Measurements from ENCODE around the gene CPNE5. TPM values are rescaled to one million over a fixed set of nuclear protein-coding genes. Genes with fewer than 3 reads are reported as not detected.
"Not testable (repeated sequence)": the region's sequence is repeated elsewhere in the genome, so short reads cannot be mapped to it uniquely, and the experiment has no call there.

Gene CPNE5
- total RNA-seq, 2 experiments from 2014 or later: 0.69 to 1.2 TPM

DNA sequence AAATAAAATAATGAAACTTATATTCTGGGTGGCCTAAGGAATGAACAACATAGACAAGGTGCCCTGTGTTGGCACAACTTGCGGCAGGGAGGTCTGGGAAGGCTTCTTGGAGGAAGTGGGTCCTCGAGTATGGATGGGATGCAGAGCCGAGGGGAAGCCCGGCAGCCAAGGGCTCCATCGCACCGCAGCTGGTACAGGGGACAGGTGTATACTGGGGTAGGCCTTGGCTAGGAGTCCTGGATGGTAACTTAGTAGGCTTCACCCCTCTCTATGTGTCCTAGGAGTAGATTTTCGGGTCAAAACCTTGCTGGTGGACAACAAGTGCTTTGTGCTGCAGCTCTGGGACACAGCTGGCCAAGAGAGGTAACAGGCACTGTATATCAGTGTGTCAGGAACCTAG lies 113.7 kb downstream of the CPNE5 start:
- no peaks in the 10 kb centered on the region for H3K36me3 Mint-ChIP-seq (ENCODE audit: low read depth)
- intact Hi-C loops (cut with micrococcal nuclease): no loop called here
- ATAC-seq (no peak), DNase-seq (no peak)
- H3K9me3 Mint-ChIP-seq: no peaks in the 10 kb centered on the region
- TF ChIP-seq, protein P1, sequence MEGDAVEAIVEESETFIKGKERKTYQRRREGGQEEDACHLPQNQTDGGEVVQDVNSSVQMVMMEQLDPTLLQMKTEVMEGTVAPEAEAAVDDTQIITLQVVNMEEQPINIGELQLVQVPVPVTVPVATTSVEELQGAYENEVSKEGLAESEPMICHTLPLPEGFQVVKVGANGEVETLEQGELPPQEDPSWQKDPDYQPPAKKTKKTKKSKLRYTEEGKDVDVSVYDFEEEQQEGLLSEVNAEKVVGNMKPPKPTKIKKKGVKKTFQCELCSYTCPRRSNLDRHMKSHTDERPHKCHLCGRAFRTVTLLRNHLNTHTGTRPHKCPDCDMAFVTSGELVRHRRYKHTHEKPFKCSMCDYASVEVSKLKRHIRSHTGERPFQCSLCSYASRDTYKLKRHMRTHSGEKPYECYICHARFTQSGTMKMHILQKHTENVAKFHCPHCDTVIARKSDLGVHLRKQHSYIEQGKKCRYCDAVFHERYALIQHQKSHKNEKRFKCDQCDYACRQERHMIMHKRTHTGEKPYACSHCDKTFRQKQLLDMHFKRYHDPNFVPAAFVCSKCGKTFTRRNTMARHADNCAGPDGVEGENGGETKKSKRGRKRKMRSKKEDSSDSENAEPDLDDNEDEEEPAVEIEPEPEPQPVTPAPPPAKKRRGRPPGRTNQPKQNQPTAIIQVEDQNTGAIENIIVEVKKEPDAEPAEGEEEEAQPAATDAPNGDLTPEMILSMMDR (IDR thresholded peaks at IDR 0.05): no peak
- POLR2A ChIA-PET: no interaction called here
- no peak overlapping the region for H3K27ac Mint-ChIP-seq
- no peak overlapping the region for H3K4me3 Mint-ChIP-seq
- peaks cover 7% of the 10 kb centered on the region for H3K4me1 Mint-ChIP-seq (ENCODE audit: low read depth)
- H3K27me3 Mint-ChIP-seq: no peaks in the 10 kb centered on the region
- CTCF ChIA-PET: interaction anchor here (0.9 to 2.3 kb wide), 6 partner anchors 28 to 110 kb away, joined by 3 to 13 read pairs (median 6); no protein-coding TSS in a partner anchor

DNA sequence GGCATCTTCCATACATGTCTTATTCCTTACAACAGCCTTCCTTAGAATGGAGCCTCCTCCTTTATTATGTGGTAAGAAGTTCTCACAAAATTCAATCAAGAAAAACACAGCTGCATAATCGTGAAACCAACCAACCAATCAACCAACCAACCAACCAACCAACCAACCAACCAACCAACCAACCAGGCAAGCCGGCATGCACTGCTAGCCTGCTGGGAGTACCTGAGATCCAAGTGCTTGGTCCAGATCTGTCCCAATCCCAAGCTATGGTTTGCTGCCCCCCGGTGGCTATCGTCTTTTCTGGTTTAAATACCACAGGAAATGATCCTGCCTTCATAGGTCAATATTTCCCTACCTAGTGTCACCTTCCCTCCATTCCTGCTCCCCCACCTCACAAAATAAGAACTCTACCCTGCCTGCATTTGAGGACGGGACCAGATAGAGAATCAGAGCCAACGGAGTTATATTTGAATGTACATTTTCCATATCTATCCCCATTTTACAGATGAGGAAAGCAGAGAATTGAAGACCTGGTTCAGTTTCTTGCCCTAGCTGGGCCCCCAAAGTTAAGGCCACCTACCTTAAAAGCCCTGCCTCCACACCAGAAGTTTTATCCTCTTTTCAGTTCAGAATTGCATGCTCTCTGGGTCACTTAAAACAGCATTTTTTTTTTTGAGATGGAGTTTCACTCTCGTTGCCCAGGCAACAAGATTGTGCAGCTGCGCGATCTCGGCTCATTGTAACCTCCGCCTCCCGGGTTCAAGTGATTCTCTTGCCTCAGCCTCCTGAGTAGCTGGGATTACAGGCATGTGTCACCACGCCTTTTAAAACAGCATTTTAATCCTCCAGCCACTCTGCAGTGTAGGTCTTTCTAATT lies 114.5 kb downstream of the CPNE5 start:
- Mint-ChIP-seq H3K27ac (no peak overlapping the region), H3K36me3 (ENCODE audit: low read depth) (no peaks in the 10 kb centered on the region), H3K4me1 (ENCODE audit: low read depth) (peaks cover 7% of the 10 kb centered on the region), H3K4me3 (no peak overlapping the region), H3K9me3 (no peaks in the 10 kb centered on the region), H3K27me3 (no peaks in the 10 kb centered on the region)
- TF ChIP-seq, protein P1 (IDR thresholded peaks at IDR 0.05): peak; percentile 51
- intact Hi-C loops (cut with micrococcal nuclease): no loop called here
- ATAC-seq (peak; percentile 57), DNase-seq (peak; percentile 85)
- ChIA-PET POLR2A (interaction anchor here (0.6 to 0.9 kb wide), 4 partner anchors 18 to 119 kb away, joined by 3 to 4 read pairs (median 3); no protein-coding TSS in a partner anchor), CTCF (interaction anchor here (0.6 to 2.3 kb wide), 21 partner anchors 8 to 369 kb away, joined by 3 to 13 read pairs (median 3); partner anchors contain the start of genes CDKN1A and RAB44)

DNA sequence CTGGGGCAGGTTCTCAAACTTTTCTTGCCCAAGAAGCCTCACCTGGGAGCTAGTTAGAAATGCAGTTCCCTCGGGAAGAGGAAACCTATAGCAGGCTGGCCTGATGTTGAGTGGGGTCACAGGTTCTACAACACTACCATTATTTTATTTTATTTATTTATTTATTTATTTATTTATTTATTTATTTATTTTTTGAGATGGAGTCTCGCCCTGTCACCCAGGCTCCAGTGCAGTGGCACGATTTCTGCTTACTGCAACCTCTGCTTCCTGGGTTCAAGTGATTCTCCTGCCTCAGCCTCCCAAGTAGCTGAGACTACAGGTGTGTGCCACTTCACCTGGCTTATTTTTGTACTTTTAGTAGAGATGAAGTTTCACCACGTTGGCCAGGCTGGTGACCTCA lies 115.3 kb downstream of the CPNE5 start:
- H3K4me1 Mint-ChIP-seq (ENCODE audit: low read depth); DNase-seq; intact Hi-C loops (cut with micrococcal nuclease); ATAC-seq; H3K27ac Mint-ChIP-seq; H3K36me3 Mint-ChIP-seq (ENCODE audit: low read depth); H3K27me3 Mint-ChIP-seq; H3K4me3 Mint-ChIP-seq; H3K9me3 Mint-ChIP-seq: not testable (repeated sequence)
- ChIA-PET POLR2A (interaction anchor here (0.6 kb wide), 1 partner anchor 96 kb away, joined by 3 read pairs; no protein-coding TSS in a partner anchor), CTCF (interaction anchor here (0.7 to 2.3 kb wide), 18 partner anchors 9 to 369 kb away, joined by 3 to 13 read pairs (median 4); partner anchors contain the start of genes CDKN1A and RAB44)

DNA sequence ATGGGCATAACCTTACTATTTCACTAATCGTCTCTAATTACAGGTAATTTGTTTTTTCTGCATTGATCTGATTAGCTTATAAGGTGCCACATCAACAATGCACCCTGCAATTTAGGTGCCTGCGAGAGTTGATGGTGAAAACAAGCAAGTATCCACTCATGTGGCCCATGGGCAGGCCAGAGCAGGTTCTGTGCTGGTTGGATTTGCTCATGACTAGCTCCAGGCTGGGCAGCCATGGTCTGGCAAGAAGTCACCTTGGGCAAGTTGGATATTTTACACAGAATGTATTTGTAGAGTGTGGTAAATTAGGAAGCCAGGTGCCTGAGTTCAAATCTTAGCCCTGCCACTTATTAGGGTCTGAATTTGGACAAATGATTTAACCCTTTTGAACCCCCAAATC lies 116.4 kb downstream of the CPNE5 start:
- Mint-ChIP-seq H3K27me3 (no peaks in the 10 kb centered on the region), H3K36me3 (ENCODE audit: low read depth) (no peaks in the 10 kb centered on the region), H3K4me1 (ENCODE audit: low read depth) (peaks cover 5% of the 10 kb centered on the region), H3K4me3 (no peak overlapping the region), H3K27ac (no peak overlapping the region), H3K9me3 (no peaks in the 10 kb centered on the region)
- ChIA-PET POLR2A (no interaction called here), CTCF (interaction anchor here (1.4 to 1.6 kb wide), 3 partner anchors 13 to 80 kb away, joined by 4 to 7 read pairs (median 7); no protein-coding TSS in a partner anchor)
- no peak for DNase-seq
- TF ChIP-seq, protein P1 (IDR thresholded peaks at IDR 0.05): no peak
- no peak for ATAC-seq
- intact Hi-C loops (cut with micrococcal nuclease): no loop called here

DNA sequence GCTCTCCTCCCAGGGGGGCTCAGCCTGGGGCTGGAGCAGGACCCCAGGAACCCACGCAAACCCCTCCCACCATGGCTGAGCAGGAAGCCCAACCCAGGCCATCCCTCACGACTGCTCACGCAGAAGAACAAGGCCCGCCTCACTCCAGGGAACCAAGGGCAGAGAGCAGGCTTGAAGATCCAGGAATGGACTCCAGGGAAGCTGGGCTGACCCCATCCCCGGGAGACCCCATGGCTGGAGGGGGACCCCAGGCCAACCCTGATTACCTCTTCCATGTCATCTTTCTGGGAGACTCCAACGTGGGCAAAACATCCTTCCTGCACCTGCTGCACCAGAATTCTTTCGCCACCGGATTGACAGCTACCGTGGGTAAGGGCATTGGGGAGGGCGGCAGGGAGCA lies 116.9 kb downstream of the CPNE5 start:
- TF ChIP-seq, protein P1 (IDR thresholded peaks at IDR 0.05): no peak
- POLR2A ChIA-PET: no interaction called here
- ATAC-seq (no peak), DNase-seq (no peak)
- CTCF ChIA-PET: interaction anchor here (1.4 to 1.5 kb wide), 2 partner anchors 37 to 80 kb away, joined by 4 to 7 read pairs; no protein-coding TSS in a partner anchor
- Mint-ChIP-seq H3K4me1 (ENCODE audit: low read depth) (no peaks in the 10 kb centered on the region), H3K4me3 (no peak overlapping the region), H3K27me3 (no peaks in the 10 kb centered on the region), H3K9me3 (no peaks in the 10 kb centered on the region), H3K36me3 (ENCODE audit: low read depth) (no peaks in the 10 kb centered on the region), H3K27ac (no peak overlapping the region)
- intact Hi-C loops (cut with micrococcal nuclease): no loop called here
